ENCODE results near the gene SPOCK3.

- TF ChIP-seq CTCF (IDR thresholded peaks at IDR 0.05) (no peak), POLR2A (IDR thresholded peaks at IDR 0.05) (no peak)
Observed at GRCh38 chr4:167218022-167218608, 16.2 kb downstream of the SPOCK3 start.
